Endothelial cell of umbilical vein (primary cell): ENCODE results near the gene ANXA6. TPM values are rescaled to one million over a fixed set of nuclear protein-coding genes. Genes with fewer than 3 reads are reported as not detected.
"Not testable (repeated sequence)": the region's sequence is repeated elsewhere in the genome, so short reads cannot be mapped to it uniquely, and the experiment has no call there.

Experiments
- BruUV-seq: library from RNA; stranded (reverse); fragments of 400-500 nt; replicated peaks from 2 replicates; lab custom pipeline; 2021; lab: Mats Ljungman, UMichigan
- CTCF ChIA-PET: fragments of 300-600, 350-600 bp; sonication (Branson Sonifier 250); formaldehyde crosslinking; loops from one replicate; lab custom pipeline; 2021; ENCODE audit warnings: antibody characterized with exemption, inconsistent platforms; lab: Charles Lee
- POLR2A ChIA-PET: fragments of 300-600, 350-600 bp; sonication (Branson Sonifier 250); formaldehyde crosslinking; loops from one replicate; lab custom pipeline; 2021; ENCODE audit warnings: antibody characterized with exemption, inconsistent platforms; lab: Charles Lee
- DNase-seq: peaks from one replicate; pipeline ENCODE4 v3.0.0-alpha.2; 2011; ENCODE audit warnings: low read depth, low spot score
- FAIRE-seq: peaks from 2 replicates; lab custom pipeline; 2011; peaks lifted over from hg19 to GRCh38; lab: Jason Lieb, UNC
- H2AFZ ChIP-seq: 2 replicates; pipeline ENCODE4 v1.6.0; 2012; ENCODE audit warnings: low read depth, low read length, control low read depth, inconsistent platforms
- H3K27ac ChIP-seq: 2 replicates; pipeline ENCODE4 v1.5.1; 2011; ENCODE audit warnings: low read depth, mild to moderate bottlenecking, control low read depth, low read length, moderate library complexity; ENCODE audit not compliant: insufficient read depth
- H3K27me3 ChIP-seq, 2 experiments: 2 replicates each; pipeline versions ENCODE4 v1.6.0 to v1.6.1; 2011; ENCODE audit warnings: low read length in 2 of 2, mixed read lengths in 1 of 2; ENCODE audit not compliant: control insufficient read depth in 2 of 2, insufficient read depth in 2 of 2
- H3K36me3 ChIP-seq, 2 experiments: 2 replicates in 1 of 2; 3 replicates in 1 of 2; pipeline ENCODE4 v1.5.1; 2011; ENCODE audit warnings: low read length in 2 of 2, mild to moderate bottlenecking in 1 of 2, moderate library complexity in 1 of 2; ENCODE audit not compliant: control insufficient read depth in 2 of 2, insufficient read depth in 2 of 2; ENCODE audit errors: extremely low read depth in 1 of 2
- H3K4me1 ChIP-seq: 3 replicates; pipeline ENCODE4 v1.5.1; 2011; ENCODE audit warnings: mild to moderate bottlenecking, low read length; ENCODE audit not compliant: control insufficient read depth, insufficient read depth; ENCODE audit errors: extremely low read depth
- H3K4me2 ChIP-seq: 2 replicates; pipeline ENCODE4 v1.6.1; 2011; ENCODE audit warnings: low read length, control low read depth, mixed read lengths; ENCODE audit not compliant: insufficient read depth
- H3K4me3 ChIP-seq, 3 experiments: fragments of 200-600 bp in 1 of 3; sonication (generic), shearing (Covaris generic) in 1 of 3; replicated peaks in 1 of 3; 2 replicates each; pipeline ENCODE4 v1.5.1; 2011 to 2016; ENCODE audit warnings: control low read depth in 3 of 3, low read length in 3 of 3, mild to moderate bottlenecking in 2 of 3, inconsistent platforms in 1 of 3, low read depth in 1 of 3, moderate library complexity in 1 of 3; ENCODE audit not compliant: insufficient read depth in 1 of 3
- H3K79me2 ChIP-seq: 2 replicates; pipeline ENCODE4 v1.6.0; 2012; ENCODE audit warnings: low read length, inconsistent platforms; ENCODE audit not compliant: control insufficient read depth, insufficient read depth
- H3K9ac ChIP-seq: replicated peaks from 2 replicates; pipeline ENCODE3; 2011; ENCODE audit warnings: low read length, control low read depth; ENCODE audit not compliant: insufficient read depth; ENCODE audit errors: extremely low read depth
- H3K9me1 ChIP-seq: replicated peaks from 3 replicates; pipeline ENCODE4 v1.6.0; 2011; ENCODE audit warnings: mild to moderate bottlenecking, low read length; ENCODE audit not compliant: control insufficient read depth, insufficient read depth; ENCODE audit errors: extremely low read depth
- H3K9me3 ChIP-seq: replicated peaks from 2 replicates; pipeline ENCODE4 v1.5.1; 2012; ENCODE audit warnings: low read length, inconsistent platforms; ENCODE audit not compliant: control insufficient read depth, insufficient read depth
- H4K20me1 ChIP-seq: replicated peaks from 2 replicates; pipeline ENCODE3; 2011; ENCODE audit warnings: mild to moderate bottlenecking, low read length; ENCODE audit not compliant: control insufficient read depth, insufficient read depth; ENCODE audit errors: extremely low read depth
- CTCF ChIP-seq, 2 donors: IDR thresholded peaks; 1 replicate in 1 of 2; 2 replicates in 1 of 2; pipeline ENCODE4 v1.5.1; 2011; ENCODE audit warnings: low read length in 2 of 2, mild to moderate bottlenecking in 2 of 2, moderate library complexity in 2 of 2, control low read depth in 1 of 2, inconsistent platforms in 1 of 2, low read depth in 1 of 2; ENCODE audit not compliant: insufficient read depth in 1 of 2; ENCODE audit errors: extremely low read depth in 1 of 2
- FOS ChIP-seq: IDR thresholded peaks from 2 replicates; pipeline ENCODE4 v1.6.1; 2011; ENCODE audit warnings: mild to moderate bottlenecking, low read length, moderate library complexity, borderline replicate concordance; ENCODE audit not compliant: insufficient read depth
- JUN ChIP-seq: IDR thresholded peaks from 2 replicates; pipeline ENCODE4 v1.6.1; 2011; ENCODE audit warnings: borderline replicate concordance, low read depth; ENCODE audit not compliant: insufficient read length, insufficient read depth
- MYC ChIP-seq: IDR thresholded peaks from one replicate; pipeline ENCODE4 v1.6.1; 2011; ENCODE audit warnings: mild to moderate bottlenecking, low read depth, low read length
- POLR2A ChIP-seq: IDR thresholded peaks from 2 replicates; pipeline ENCODE4 v1.6.1; 2012; ENCODE audit warnings: low read depth, mild to moderate bottlenecking, control low read depth, low read length
- dilution Hi-C: fragments of 300-500 bp; cut with MboI; formaldehyde crosslinking; loops from one replicate; pipeline ENCODE4 v1.15.0; 2019; ENCODE audit warnings: low sequenced_read_pairs; ENCODE audit not compliant: extremely low pct_ligation_motif_present
- intact Hi-C: fragments of 100-400 bp; cut with micrococcal nuclease; formaldehyde crosslinking; loops from one replicate; pipeline ENCODE4 v1.10.0; 2022
- polyA plus RNA-seq, 4 experiments: library from polyadenylated mRNA; depleted of rRNA in 3 of 4; stranded (reverse) in 3 of 4; unstranded in 1 of 4; fragments of >200 nt; gene quantifications; 2 replicates each; pipeline versions ENCODE4 v1.2.1 to v1.2.3, GENCODE V29; 2011 to 2012; ENCODE audit warnings: missing spikeins in 1 of 4
- total RNA-seq: library from RNA; stranded (reverse); gene quantifications from 2 replicates; pipeline ENCODE4 v1.2.3, GENCODE V29; 2021
- TF ChIP-seq, protein P1 (sequence below): IDR thresholded peaks from 2 replicates; pipeline ENCODE4 v1.6.1; 2011; ENCODE audit not compliant: insufficient read depth, insufficient read length

The ANXA6 gene
- total and polyA plus RNA-seq, 2 donors (not counting 3 experiments of a cell fraction or from before 2014, with no cell fraction given): 195 to 266 TPM

DNA sequence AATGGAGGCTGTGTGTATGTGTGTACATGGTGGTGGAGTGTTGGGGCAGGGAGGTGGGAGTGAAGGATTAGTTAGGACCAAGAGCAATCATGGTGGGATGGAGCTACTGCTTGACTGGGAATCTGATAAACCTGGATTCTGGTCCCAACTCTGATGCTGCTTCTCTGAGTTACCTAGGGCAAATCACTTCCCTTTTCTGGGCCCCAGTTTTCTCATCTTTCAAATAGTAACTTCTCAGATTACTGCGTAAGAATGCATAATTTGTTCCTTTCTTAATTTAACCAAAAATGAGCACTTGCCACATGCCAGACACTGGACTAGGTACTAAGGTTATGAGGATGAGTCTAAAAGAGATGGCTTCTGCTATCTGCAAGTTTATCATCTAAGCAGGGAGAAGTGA is 20.8 kb upstream of the ANXA6 start:
- CTCF ChIA-PET: interaction anchor here (1.6 kb wide), 1 partner anchor 52 kb away, joined by 4 read pairs; no protein-coding TSS in a partner anchor

GRCh38 chr5:151176268-151176667 is 18.7 kb upstream of the ANXA6 start:
- H3K4me2 ChIP-seq, intact Hi-C loops, dilution Hi-C loops, H4K20me1 ChIP-seq, H3K27ac ChIP-seq, BruUV-seq, H3K27me3 ChIP-seq, DNase-seq, H3K4me1 ChIP-seq, FAIRE-seq, H3K9me3 ChIP-seq, H3K4me3 ChIP-seq, POLR2A ChIA-PET, H3K9me1 ChIP-seq, H3K79me2 ChIP-seq, CTCF ChIA-PET, H3K9ac ChIP-seq, H2AFZ ChIP-seq, H3K36me3 ChIP-seq: not testable (repeated sequence)

More for the DNA sequence above, 20.8 kb upstream of the ANXA6 start:
- H3K27ac ChIP-seq: no peak overlapping the region
- H3K79me2 ChIP-seq: no peaks in the 10 kb centered on the region
- H4K20me1 ChIP-seq: no peaks in the 10 kb centered on the region
- POLR2A ChIA-PET: no interaction called here
- no peak overlapping the region for H3K9ac ChIP-seq
- no peaks in the 10 kb centered on the region for H3K36me3 ChIP-seq
- H3K9me3 ChIP-seq: no peaks in the 10 kb centered on the region
- no peak overlapping the region for H3K4me2 ChIP-seq
- no peaks in the 10 kb centered on the region for H3K27me3 ChIP-seq
- no peaks in the 10 kb centered on the region for H3K4me1 ChIP-seq
- H2AFZ ChIP-seq: no peak overlapping the region
- FAIRE-seq (no peak), DNase-seq (no peak)
- BruUV-seq: no TSS peak
- dilution Hi-C loops (no loop called here), intact Hi-C loops (no loop called here)
- H3K4me3 ChIP-seq: no peak overlapping the region
- H3K9me1 ChIP-seq: no peaks in the 10 kb centered on the region
- no peak for TF ChIP-seq POLR2A
- TF ChIP-seq FOS: no peak
- TF ChIP-seq, protein P1, sequence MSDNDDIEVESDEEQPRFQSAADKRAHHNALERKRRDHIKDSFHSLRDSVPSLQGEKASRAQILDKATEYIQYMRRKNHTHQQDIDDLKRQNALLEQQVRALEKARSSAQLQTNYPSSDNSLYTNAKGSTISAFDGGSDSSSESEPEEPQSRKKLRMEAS: no peak
- TF ChIP-seq MYC: no peak
- no peak for TF ChIP-seq JUN
- TF ChIP-seq CTCF (IDR thresholded peaks at IDR 0.05; ENCODE audit: extremely low read depth in 1 of 2, insufficient read depth in 1 of 2, low read depth in 1 of 2, low read length in 2 of 2): no peak
